Measurements from ENCODE around the gene HOXD8. TPM values are rescaled to one million over a fixed set of nuclear protein-coding genes. Genes with fewer than 3 reads are reported as not detected.

HOXD8 gene
- total RNA-seq, 1 experiment from 2014 or later: 0.39 TPM

DNA sequence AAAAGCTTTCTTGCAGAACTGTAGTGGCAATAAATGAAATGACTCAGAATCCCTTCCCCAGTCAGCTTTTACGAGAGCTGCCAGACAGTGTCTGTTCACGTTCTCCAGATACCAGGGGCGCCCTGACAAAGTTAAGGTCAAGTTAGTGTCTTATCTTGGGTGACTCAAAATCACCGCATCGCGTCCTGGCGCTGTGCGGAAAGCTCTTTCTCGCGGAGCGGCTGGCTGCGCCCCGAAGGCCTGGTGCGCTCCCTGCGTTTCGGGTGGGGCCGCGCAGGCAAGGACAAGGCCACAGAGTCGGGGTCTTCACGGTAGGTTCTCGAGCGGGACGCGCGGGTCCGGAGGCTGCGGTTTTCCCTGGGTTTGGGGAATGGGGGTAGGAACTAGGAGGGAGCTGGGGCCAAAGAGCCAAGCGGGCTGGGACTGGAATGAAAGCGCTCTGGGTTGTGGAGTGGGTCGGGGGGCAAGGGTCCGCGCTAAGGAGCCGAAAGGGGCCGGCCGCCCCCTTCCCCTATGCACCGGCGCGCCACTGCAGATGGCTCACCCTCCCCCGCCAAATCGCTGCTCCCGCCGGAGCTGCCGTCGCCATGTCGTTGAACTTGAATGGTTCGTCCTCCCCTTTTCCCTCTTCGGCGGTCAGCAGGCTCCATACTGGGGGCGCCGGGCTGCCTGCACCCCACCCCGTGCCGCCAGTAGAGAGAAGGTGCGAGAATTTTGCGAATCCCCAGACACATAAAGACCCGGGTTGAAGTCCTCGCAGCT is 25.0 kb upstream of the HOXD8 start:
- CTCF ChIA-PET: no interaction called here
- Histone ChIP-seq H3K4me2 (no peak overlapping the region), H3K4me1 (replicated peaks; ENCODE audit: insufficient read depth) (no peaks in the 10 kb centered on the region), H3K4me3 (no peak overlapping the region), H3K9me3 (ENCODE audit: insufficient read depth, low read depth) (no peaks in the 10 kb centered on the region), H4K20me1 (ENCODE audit: insufficient read depth) (no peaks in the 10 kb centered on the region), H3K27ac (no peak overlapping the region), H3K79me2 (ENCODE audit: low read depth) (no peaks in the 10 kb centered on the region), H3K36me3 (ENCODE audit: low read depth) (no peaks in the 10 kb centered on the region), H3K9me2 (ENCODE audit: insufficient read depth) (no peaks in the 10 kb centered on the region), H2AFZ (no peak overlapping the region), H3K27me3 (ENCODE audit: insufficient read depth, low read depth) (peaks cover 27% of the 10 kb centered on the region), H3F3A (ENCODE audit: insufficient read depth, low read depth) (no peaks in the 10 kb centered on the region)
- POLR2A ChIA-PET (ENCODE audit: unreplicated experiment): no interaction called here
- TF ChIP-seq, protein P1, sequence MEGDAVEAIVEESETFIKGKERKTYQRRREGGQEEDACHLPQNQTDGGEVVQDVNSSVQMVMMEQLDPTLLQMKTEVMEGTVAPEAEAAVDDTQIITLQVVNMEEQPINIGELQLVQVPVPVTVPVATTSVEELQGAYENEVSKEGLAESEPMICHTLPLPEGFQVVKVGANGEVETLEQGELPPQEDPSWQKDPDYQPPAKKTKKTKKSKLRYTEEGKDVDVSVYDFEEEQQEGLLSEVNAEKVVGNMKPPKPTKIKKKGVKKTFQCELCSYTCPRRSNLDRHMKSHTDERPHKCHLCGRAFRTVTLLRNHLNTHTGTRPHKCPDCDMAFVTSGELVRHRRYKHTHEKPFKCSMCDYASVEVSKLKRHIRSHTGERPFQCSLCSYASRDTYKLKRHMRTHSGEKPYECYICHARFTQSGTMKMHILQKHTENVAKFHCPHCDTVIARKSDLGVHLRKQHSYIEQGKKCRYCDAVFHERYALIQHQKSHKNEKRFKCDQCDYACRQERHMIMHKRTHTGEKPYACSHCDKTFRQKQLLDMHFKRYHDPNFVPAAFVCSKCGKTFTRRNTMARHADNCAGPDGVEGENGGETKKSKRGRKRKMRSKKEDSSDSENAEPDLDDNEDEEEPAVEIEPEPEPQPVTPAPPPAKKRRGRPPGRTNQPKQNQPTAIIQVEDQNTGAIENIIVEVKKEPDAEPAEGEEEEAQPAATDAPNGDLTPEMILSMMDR (conservative IDR thresholded peaks at IDR 0.05): no peak
- no peak for TF ChIP-seq EZH2 (IDR thresholded peaks at IDR 0.05; ENCODE audit: low read depth)
- no TSS peak for BruUV-seq (replicated peaks)
- intact Hi-C loops (cut with micrococcal nuclease; ENCODE audit: unreplicated experiment): no loop called here
- DNase-seq: no peak

DNA sequence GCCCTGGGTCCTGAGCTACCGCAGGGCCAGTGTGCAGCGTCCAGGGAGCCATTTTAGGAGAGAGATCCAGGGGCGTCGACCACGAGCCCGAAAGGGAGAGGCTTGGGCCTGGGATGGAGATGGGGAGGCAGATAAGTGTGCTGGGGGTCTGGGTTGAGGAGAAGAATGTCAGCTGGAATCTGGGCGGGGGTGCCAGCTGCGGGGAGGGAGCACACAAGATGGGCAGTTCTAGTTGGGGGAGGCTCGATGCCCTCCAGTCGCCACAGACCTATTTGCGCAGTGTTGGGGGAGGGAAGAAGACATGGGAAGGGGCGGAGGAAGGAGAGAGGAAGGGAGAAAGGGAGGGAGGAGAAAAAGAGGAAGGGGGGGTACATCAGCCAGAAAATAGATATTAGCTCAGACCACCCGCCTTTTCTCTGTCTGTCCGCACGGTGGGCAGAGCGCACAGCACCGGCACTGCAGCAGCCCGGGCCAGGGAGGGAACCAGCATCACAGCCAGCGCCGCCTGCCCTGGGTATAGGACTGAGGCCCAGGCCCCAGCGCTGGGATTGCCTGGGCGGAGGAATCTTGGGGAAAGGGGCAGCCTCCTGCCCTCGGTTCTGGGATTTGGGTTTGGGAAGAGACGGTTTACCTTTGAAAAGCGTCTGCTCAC is 24.3 kb upstream of the HOXD8 start:
- H3K4me1 ChIP-seq (replicated peaks; ENCODE audit: insufficient read depth): no peaks in the 10 kb centered on the region

DNA sequence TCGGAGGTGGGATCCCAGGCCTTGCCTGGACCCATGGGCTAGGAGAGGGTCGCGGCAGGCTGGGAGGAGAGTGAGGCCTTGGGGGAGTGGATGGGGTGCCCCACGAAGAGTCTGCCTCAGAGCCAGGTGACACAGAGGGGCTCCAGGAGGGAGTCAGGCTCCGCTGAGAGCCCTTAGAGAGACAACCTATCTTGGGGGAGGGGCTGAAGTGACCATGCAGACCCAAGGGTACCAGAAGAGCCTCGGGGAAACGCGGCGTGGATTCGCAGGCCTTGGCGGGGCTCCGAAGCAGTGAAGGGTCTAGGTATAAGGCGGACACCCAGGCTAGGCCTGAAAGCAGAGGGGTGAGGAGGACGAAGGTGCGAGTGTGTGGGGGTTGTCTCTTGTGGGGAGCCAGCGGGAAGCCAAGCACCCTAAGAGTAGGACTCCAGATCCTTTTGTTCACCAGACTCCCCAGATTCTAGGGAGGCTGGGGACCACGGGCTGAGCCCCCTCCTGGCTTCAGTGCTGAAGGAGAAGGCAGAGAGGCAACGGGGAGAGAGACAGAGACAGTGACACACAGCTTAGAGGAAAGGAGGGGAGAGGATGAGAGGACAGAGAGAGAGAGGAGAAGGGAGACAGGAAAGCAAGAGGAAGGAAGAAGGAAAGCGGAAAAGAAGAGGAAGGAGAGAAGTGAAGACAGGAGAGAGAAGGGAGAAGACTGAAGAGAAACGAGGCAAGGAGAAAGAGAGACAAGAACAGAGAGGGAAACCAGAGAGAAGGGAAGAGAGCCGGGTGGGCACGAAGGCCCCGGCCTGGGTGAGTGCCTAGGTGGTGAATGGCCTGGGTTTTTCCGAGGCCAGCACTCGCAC is 23.6 kb upstream of the HOXD8 start:
- no peak overlapping the region for H3K27ac ChIP-seq
- CTCF ChIA-PET: interaction anchor here (1.0 kb wide), 1 partner anchor 8 kb away, joined by 7 read pairs; no protein-coding TSS in a partner anchor

More for the DNA sequence above, 24.3 kb upstream of the HOXD8 start:
- no peak overlapping the region for H3K27ac ChIP-seq
- POLR2A ChIA-PET (ENCODE audit: unreplicated experiment): no interaction called here
- peaks cover 27% of the 10 kb centered on the region for H3K27me3 ChIP-seq (ENCODE audit: insufficient read depth, low read depth)
- no peaks in the 10 kb centered on the region for H3K9me3 ChIP-seq (ENCODE audit: insufficient read depth, low read depth)
- H3K36me3 ChIP-seq (ENCODE audit: low read depth): no peaks in the 10 kb centered on the region
- intact Hi-C loops (cut with micrococcal nuclease; ENCODE audit: unreplicated experiment): no loop called here
- H3K79me2 ChIP-seq (ENCODE audit: low read depth): no peaks in the 10 kb centered on the region
- TF ChIP-seq, protein P1 (conservative IDR thresholded peaks at IDR 0.05): no peak
- TF ChIP-seq EZH2 (IDR thresholded peaks at IDR 0.05; ENCODE audit: low read depth): no peak
- no peaks in the 10 kb centered on the region for H3K9me2 ChIP-seq (ENCODE audit: insufficient read depth)
- CTCF ChIA-PET: no interaction called here
- no peaks in the 10 kb centered on the region for H4K20me1 ChIP-seq (ENCODE audit: insufficient read depth)
- H2AFZ ChIP-seq: no peak overlapping the region
- no peak overlapping the region for H3K4me3 ChIP-seq
- BruUV-seq (replicated peaks): no TSS peak
- no peaks in the 10 kb centered on the region for H3F3A ChIP-seq (ENCODE audit: insufficient read depth, low read depth)
- no peak for DNase-seq
- no peak overlapping the region for H3K4me2 ChIP-seq

More for the DNA sequence above, 23.6 kb upstream of the HOXD8 start:
- no peak for DNase-seq
- Histone ChIP-seq H3K36me3 (ENCODE audit: low read depth) (no peaks in the 10 kb centered on the region), H4K20me1 (ENCODE audit: insufficient read depth) (no peaks in the 10 kb centered on the region), H3K79me2 (ENCODE audit: low read depth) (no peaks in the 10 kb centered on the region), H3K27me3 (ENCODE audit: insufficient read depth, low read depth) (peaks cover 32% of the 10 kb centered on the region), H3K4me2 (no peak overlapping the region), H3K4me3 (no peak overlapping the region), H3F3A (ENCODE audit: insufficient read depth, low read depth) (no peaks in the 10 kb centered on the region), H3K4me1 (replicated peaks; ENCODE audit: insufficient read depth) (no peaks in the 10 kb centered on the region), H2AFZ (no peak overlapping the region), H3K9me3 (ENCODE audit: insufficient read depth, low read depth) (no peaks in the 10 kb centered on the region), H3K9me2 (ENCODE audit: insufficient read depth) (no peaks in the 10 kb centered on the region)
- POLR2A ChIA-PET (ENCODE audit: unreplicated experiment): interaction anchor here (0.8 kb wide), 1 partner anchor 1645 kb away, joined by 10 read pairs; no protein-coding TSS in a partner anchor
- intact Hi-C loops (cut with micrococcal nuclease; ENCODE audit: unreplicated experiment): no loop called here
- BruUV-seq (replicated peaks): no TSS peak
- no peak for TF ChIP-seq EZH2 (IDR thresholded peaks at IDR 0.05; ENCODE audit: low read depth)
- TF ChIP-seq, protein P1 (conservative IDR thresholded peaks at IDR 0.05): no peak
